Cardiac septum (tissue), 1 donor: Measurements from ENCODE around the gene ADCY5. TPM values are rescaled to one million over a fixed set of nuclear protein-coding genes. Genes with fewer than 3 reads are reported as not detected.

Experiments used
- DNase-seq: peaks from one replicate; pipeline ENCODE4 v3.0.0-alpha.2; 2020; ENCODE audit warnings: low spot score
- intact Hi-C: fragments of 100-400 bp; cut with DNase I; formaldehyde crosslinking; loops from one replicate; pipeline ENCODE4 v1.14.0; 2022
- total RNA-seq: library from RNA; stranded (reverse); fragmentation: NEBNext Ultra II Directional; extraction: Animal tissue kit (Norgen Biotek cat#: 25700); gene quantifications from one replicate; pipeline ENCODE4 v1.2.1, GENCODE V29; 2021
- donor health status: DM: no; HTN: no; CAD: no.

Gene ADCY5
- total RNA-seq, 1 donor from 2014 or later, result 192 TPM

DNA sequence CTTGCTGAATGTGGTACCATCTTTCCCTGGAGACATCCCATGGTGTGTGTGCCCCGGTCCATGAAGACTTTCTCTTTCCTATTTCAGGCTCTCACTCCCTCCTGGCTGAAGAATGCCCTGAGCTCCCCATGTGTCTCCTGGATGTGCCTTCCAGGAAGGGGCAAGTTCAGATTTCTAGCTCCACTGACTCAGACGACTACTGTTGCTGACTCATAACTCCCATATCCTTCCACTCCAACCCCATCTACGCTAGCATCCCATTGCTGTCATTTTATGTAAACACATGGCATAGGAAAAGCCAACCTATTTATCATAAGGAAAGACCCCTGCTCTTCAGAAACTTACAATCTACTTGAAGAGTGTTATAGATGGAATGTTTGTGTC is 95.0 kb downstream of the ADCY5 start:
- intact Hi-C loops, result loop anchor here (2.0 kb wide), 1 partner anchor 17 kb away; no protein-coding TSS in a partner anchor

DNA sequence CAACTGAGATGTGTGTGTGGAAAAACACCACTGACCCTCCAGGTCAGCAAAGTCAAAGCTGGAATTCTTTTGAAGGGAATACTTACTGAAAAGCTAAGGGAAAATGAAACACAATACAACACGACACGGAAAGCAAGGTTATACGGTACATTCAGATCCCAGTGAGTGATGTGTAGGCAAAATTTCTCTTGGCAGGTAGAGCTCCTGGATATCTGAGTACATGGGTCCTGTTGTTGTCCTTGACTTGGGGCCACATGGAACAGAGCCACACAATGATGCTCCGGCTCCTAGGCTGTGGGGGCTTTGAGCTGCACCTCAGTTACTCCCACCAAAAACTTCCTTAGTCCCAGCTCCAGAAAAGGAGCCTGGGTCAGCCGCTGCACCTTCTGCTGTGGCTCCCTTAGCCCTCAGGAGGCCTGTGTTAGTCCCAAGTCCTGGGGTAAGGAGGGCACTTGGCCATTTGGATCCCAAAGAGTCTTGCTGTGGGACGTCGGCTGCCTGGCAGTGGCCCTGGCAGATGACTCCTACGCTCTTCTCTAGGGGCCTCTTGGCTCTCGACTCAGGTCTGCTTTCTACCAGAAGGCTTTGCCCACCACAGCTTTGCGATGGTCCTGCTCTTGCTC is 95.6 kb downstream of the ADCY5 start:
- intact Hi-C loops, result loop anchor here (2.0 kb wide), 1 partner anchor 17 kb away; no protein-coding TSS in a partner anchor
- peak; percentile 56 for DNase-seq

More for the DNA sequence above, 95.0 kb downstream of the ADCY5 start:
- DNase-seq, result no peak

DNA sequence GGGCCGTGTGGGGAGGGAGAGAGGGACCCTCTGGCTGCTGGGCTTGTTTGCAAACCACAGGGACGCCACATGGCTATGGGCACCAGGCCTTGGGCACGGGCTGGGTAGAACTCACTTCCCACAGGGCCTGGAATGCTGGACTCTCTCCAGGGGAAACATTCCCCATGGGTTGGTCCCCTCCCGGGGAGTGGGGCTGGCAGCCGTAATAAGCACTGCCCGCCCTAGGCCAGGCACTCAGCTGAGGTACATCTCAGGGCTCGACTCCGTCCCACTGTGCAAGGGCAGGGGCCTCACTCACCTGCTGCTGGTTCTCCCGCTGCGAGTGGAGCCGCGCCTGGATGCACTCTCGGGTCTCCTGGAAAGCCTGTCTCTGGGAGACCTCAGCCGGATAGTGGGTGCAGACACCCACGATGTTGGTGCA is 96.7 kb downstream of the ADCY5 start:
- intact Hi-C loops, result loop anchor here (2.0 kb wide), 1 partner anchor 19 kb away; no protein-coding TSS in a partner anchor
- DNase-seq, result peak; percentile 79

DNA sequence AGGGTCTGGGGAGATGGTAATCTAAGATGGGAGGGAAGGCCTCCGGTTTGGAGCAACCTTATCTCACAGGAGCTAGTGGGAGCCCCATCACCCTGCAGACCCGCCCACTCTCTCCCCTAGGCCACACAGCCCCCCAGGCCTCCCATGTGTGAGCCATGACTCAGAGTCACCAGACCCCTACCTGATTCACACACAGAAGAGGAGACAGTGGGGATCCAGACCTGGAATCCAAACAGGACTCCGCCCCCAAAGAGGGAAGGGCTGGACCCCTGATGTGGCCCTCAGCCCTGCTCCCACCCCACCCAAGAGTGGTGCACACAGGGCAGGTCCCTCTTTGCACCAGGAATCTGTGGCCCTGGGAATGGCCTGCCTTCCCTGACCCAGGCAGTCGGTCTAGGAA is 97.4 kb downstream of the ADCY5 start:
- intact Hi-C loops, result no loop called here
- peak; percentile 73 for DNase-seq

DNA sequence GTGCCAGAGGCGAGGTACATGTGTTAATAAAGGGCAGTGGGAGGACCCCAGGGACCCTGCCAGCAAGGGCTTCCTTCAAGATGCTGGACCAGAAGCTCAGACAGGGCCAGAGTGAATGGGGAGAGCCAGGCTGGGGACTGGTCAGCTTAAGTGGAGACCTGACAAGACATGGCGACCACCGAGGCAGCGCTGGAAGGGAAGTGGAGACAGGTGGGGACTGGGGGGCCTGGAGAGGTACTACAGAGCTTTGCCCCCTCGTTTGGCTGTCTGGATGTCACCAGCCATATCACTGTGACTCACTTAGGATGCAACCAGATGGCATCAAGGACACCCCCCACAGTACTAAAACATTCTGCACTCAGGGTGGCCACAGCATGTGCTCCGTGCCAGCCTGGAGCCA is 97.9 kb downstream of the ADCY5 start:
- peak; percentile 73 for DNase-seq
- intact Hi-C loops, result no loop called here

DNA sequence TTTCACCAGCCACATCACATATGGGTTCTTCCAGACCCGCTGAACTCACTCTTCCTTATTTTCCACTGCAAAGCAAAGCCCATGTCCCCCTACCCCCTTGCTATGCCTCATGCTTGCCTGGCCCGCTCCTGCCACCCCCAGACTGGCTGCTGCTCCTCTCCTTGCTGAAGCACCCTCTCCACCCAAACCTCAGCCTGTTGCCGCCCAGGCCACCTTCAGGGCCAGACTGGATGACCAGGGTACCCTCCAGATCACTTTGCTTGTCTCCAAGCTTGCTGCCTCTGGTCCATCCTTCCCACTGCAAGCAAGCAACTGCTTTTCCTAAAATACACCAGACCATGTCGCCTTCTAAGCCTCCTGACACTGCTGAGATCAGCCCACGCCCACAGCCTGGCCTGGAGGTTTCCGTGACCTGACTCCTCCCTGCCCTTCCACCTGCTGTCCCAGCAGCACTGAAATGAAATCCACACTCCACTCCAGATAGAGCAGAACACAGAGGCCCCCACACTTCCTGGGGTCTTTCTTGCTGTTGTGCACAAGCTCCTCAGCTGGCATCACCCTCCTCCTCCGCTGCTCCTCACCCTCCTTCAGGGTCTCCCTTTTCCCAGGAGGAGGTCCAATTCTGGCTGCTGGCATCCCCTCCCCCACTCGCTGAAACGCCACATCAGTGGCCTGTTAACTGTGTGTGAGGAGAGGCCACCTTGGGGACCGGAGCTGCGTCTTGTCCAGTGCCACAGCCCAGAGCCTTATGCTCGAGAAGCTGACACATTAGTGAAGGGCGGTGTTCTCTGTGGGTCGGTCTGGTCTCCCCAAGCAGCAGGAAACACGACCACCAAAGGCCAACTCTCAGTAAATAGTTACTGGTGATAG is 99.1 kb downstream of the ADCY5 start:
- peak; percentile 70 for DNase-seq
- intact Hi-C loops, result loop anchor here (5.0 kb wide), 2 partner anchors 72 to 98 kb away; partner anchors contain the start of gene ADCY5

DNA sequence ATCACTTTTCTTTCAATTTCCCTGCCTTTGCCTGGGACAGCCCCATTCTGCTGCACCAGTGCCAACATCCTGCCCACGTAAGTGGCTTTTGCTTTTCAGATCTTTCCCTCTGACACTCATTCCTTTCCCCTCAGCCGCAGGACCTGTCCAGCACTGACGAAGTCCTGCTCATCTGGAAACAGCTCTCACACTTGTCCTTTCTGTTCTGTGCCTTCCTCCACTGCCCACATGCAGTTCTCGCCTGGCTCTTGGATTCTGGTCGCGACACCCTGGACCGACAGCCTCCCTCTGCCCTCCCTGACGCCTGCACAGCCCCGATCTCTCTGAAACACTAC is 99.7 kb downstream of the ADCY5 start:
- intact Hi-C loops, result loop anchor here (5.0 kb wide), 2 partner anchors 73 to 98 kb away; partner anchors contain the start of gene ADCY5
- DNase-seq, result peak; percentile 63

DNA sequence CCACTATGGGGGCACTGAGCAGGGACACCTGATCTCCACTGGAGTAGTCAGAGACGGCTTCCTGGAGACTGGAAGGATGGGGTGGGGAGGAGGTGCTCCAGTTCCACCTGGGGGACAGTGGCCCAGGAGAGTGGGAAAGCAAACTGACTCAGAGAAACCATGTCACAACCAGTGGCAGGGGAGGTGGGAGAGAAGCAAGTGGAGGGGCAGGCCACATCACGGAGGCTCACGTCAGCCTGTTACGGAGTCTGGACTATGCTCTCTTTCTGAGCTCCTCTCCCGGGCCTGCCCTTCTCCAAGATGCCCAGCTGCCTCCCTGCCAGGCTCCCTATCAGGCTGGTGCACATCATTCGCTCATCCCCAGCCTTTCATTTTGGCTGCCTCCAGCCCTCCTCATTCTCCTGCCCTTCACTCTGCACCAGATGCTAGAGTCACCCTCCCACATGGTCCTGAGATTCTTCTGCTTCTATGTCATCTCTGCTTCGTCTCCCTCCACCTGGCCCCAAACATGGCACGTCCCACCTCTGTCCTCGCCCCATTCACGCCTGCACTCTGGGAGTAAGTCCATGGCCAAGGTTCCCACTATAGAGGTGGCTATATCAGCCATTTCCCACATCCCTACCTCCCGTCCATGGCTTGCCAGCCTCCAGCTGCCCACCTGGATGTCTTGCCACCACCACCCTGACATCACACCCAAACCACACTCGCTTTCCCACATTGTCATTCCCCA is 100.3 kb downstream of the ADCY5 start:
- intact Hi-C loops, result loop anchor here (5.0 kb wide), 2 partner anchors 74 to 99 kb away; partner anchors contain the start of gene ADCY5
- peak; percentile 63 for DNase-seq

DNA sequence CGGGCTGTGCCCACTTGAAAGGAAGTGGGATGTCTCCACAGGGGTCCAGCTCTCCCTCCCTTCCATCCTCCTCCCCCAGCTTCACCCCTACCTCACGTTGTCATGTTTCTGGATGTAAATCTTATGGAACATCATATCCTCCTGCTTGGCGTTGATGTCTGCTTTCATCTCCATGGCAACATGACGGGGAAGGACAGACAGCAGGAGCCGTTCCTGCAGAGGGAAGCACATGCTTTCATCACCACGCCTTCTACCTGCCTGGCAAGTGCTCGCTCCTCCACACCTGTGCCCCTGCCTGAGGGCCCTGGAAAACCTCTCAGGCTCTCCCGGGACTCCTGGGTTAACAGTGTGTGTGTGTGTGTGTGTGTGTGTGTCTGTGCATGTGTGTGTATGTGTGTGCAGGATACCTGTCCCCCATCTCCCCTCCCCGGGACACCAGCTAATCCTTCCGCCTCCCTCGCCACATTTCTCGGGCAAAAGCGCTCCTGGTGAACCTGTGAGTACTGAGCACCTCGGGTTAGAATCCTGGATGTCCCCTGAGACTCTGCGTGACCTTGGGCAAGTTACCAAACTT is 101.1 kb downstream of the ADCY5 start:
- intact Hi-C loops, result loop anchor here (1.0 to 5.0 kb wide), 4 partner anchors 26 to 100 kb away; partner anchors contain the start of gene ADCY5
- DNase-seq, result peak; percentile 58

DNA sequence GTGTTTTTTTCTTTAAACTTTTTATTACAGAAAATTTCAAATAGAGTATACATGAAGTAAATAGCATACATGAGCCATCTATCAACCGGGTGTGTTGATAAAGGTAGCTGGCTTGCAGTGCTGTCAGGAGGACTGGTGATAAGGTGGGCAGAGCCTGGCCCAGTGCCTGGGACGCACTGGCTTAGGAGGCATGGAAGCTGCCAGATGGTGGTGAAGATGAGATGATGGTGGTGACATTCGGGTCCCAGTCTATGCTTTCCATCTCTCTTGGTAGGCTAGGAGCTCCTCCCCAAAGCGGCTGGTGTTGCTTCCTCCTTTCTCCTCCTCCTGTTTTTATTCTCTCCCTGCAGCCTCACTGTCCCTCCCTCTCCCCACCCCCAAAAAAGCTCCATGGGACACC is 101.7 kb downstream of the ADCY5 start:
- intact Hi-C loops, result loop anchor here (1.0 to 5.0 kb wide), 4 partner anchors 26 to 100 kb away; partner anchors contain the start of gene ADCY5

DNA sequence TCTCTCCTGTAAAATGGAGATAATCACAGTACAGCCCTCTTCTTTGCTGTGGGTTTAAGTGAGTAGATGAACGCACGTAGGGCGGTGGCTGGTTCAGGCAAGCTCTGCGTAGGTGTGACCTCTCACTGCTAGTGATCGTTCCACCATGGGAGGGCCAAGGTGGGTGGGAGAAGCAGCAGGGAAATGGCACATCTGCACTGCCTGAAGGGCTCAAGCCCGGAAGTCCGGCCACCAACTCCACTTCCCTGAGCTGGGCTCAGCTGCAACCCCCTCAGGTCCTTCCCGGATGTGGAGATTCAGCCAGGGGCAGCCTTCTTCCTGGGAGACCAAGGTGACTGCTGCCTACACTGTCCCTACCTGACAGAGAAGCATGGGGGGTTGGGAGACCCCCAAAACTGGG is 102.9 kb downstream of the ADCY5 start:
- intact Hi-C loops, result loop anchor here (2.0 to 5.0 kb wide), 3 partner anchors 57 to 101 kb away; partner anchors contain the start of gene ADCY5
- peak; percentile 74 for DNase-seq

More for the DNA sequence above, 101.7 kb downstream of the ADCY5 start:
- peak; percentile 79 for DNase-seq

DNA sequence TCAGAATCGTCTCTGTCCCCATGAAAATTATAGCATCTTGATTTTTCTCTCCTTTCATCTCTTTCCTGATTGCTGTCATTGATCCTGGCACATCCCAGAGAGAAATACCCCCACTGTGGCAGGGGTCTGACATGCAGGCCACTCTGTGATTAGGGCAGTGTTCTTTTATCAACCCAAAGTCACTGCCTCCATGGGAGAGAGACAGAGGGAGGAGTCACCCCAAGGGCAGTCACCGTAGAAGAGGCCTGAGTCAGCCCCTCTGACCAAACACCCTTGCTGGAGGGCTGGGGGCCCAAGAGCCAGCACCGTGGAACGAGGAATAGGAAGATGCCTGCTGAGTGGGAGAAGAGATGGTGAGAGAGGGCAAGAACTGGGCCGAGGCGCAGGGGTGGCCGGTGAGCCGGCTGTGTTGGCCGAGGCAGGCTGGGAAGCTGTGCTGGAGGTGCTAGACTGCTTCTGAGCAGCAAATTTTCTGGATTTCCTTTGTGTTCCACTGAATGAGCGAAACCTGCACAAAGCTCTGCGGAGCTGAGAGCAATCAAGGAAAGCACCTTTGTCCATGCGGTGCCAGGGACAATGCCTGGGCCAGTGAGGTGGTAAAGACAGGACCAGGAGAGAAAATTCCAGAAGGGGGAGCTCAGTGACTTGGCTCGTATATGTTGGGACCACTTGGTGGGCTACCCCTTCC is 103.8 kb downstream of the ADCY5 start:
- peak; percentile 66 for DNase-seq
- intact Hi-C loops, result loop anchor here (5.0 kb wide), 2 partner anchors 77 to 102 kb away; partner anchors contain the start of gene ADCY5

DNA sequence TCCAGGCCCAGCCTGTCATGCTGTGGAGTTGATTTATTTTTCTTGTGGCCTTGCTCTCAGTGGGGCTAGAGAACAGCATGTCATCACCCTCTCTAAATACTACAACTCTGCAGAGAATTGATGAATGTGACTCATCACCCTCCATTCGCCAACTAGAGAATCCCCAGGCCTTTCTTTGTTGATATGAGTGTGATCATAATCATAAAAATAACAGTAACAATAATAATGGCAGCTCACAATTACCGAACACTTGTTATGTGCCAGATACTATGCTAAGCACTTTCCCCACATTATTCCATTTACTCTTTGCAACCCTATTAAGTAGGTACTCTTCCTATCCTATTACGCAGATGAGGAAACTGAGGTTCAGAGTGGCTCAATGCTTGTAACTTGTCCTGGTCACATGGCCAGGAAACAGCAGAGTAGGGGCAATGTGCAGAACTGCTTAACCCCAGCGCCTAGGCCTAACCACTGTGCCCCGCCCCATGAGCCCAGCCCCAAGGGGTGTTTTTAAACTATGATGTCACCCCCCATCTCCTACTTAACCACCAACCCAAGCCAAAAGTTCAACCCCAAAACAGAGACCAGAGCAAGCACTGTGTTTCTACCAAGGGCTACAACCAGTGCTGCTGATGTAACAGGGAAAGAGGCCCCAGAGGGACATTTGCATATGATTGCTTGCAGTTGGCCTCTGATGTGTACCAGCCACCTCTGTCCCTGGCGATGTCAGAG is 104.5 kb downstream of the ADCY5 start:
- intact Hi-C loops, result no loop called here
- DNase-seq, result peak; percentile 68

DNA sequence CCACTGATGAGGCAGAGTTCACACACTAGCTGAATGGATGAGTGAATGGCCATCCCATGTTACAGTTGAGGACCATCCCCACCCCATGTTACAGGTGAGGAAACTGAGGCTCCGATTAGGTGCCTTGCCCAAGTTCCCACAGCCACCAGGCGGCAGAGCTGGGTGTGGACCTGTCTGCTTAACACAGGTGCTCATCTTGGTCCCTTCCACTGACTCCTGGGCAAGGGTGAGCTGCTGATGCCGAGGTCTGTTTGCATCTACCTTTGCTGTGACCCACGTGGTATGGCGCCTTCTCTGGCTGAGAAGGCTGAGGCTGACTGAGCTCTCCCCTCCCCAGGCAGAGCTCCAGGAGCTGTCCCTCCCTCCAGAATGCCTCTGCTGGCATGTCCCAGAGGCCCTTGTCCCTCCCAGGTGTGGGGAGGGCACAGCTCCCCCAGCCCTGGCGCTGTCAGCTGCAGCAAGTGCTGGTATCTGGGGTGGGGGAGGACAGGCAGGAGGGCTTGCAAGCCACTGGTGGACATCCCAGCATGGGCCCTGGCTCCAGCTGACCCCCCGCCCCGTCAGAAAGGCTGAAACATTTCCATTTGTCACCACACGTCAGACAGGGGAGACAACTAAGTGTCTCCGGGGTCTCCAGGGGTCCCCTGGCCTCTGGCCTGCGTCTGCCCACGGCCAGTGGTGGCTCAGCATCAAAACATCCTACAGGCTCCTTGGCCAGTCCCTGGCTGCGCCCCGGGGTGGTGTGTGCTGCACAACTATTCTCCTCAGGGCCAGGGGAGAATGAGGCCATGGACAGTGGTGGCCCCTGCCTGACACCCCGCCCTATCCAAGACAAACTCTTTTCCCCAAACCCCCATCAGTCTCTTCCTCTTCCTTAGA is 105.4 kb downstream of the ADCY5 start:
- DNase-seq, result peak; percentile 83
- intact Hi-C loops, result no loop called here

DNA sequence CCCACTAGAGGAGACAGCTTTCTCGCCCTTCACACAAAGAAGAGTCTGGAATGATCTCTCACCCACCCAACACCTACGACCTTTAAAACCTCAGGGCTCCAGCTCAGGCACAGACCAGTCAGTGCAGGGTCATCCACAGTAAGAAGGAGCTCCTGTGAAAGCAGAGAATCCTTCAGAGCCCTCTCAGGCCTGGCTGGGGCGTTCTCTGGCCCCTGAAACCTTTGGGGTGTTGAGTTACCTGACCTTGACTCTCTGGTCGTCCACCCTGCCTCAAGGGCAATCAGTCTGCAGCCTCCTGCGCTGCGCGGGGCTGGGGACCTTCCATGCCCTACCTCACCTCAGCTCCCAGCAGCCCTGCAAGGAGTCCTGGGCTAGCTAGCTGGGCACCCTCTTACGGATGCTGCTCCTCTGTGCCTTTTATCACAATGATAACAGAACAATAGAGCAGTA is 106.2 kb downstream of the ADCY5 start:
- peak; percentile 69 for DNase-seq
- intact Hi-C loops, result no loop called here

DNA sequence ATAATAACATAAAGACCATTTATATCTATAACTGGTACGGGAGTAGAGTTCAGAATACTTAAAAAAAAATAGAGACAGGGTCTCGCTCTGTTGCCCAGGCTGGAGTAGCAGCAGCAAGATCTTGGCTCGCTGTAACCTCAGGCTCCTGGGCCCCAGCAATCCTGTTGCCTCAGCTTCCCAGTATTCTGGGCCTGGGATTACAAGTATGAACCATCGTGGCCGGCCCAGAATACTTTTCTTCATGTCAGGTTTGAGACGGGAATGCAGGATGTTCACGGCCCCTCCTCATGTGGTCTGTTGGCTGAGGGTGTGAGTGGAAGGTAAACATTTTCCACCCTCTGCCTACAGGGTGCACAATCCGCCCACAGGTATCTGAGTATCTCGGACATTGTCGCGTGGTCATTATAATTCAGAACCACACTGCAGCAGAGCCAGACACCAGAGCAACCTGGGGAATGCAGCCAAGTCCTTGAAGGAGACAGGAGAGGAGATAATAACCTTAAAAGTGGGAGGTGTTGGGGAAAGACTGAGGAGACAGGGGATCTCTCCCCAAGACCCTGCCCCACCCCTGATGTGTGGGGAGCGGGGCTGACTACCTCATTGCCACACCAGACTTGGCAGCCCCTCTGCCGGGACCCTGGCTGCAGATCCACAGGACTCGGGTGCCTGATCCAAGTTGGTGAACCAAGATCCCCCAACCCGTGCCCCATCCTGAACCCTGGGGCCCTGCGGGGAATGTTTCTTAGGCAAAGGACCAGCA is 106.8 kb downstream of the ADCY5 start:
- DNase-seq, result peak; percentile 74
- intact Hi-C loops, result no loop called here
